CD14-positive monocyte (primary cell): Measurements from ENCODE around the gene C3orf20. TPM values are rescaled to one million over a fixed set of nuclear protein-coding genes. Genes with fewer than 3 reads are reported as not detected.

Experiments used
- DNase-seq, 3 donors: peaks; one replicate each; pipeline ENCODE4 v3.0.0-alpha.2; 2011 to 2022
- H2AFZ ChIP-seq: 2 replicates; pipeline ENCODE4 v1.6.0; 2012; ENCODE audit warnings: mild to moderate bottlenecking, low read depth, low read length, inconsistent platforms; ENCODE audit not compliant: insufficient read depth, poor library complexity, severe bottlenecking
- H3K27ac ChIP-seq, 2 donors: 1 replicate in 1 of 2; 2 replicates in 1 of 2; pipeline ENCODE4 v1.5.1; 2012 to 2013; ENCODE audit warnings: low read length in 2 of 2, control low read depth in 1 of 2, inconsistent platforms in 1 of 2, low read depth in 1 of 2, mild to moderate bottlenecking in 1 of 2
- H3K27me3 ChIP-seq, 2 donors: one replicate each; pipeline versions ENCODE4 v1.6.0 to v1.6.1; 2011 to 2013; ENCODE audit warnings: low read length in 2 of 2; ENCODE audit not compliant: control insufficient read depth in 2 of 2, insufficient read depth in 2 of 2
- H3K36me3 ChIP-seq, 2 donors: replicated peaks in 1 of 2; 1 replicate in 1 of 2; 2 replicates in 1 of 2; pipeline versions ENCODE4 v1.5.1 to v1.6.1; 2012 to 2013; ENCODE audit warnings: low read length in 2 of 2, control low read depth in 1 of 2, inconsistent platforms in 1 of 2, mild to moderate bottlenecking in 1 of 2; ENCODE audit not compliant: insufficient read depth in 2 of 2, control insufficient read depth in 1 of 2
- H3K4me1 ChIP-seq, 2 donors: 1 replicate in 1 of 2; 2 replicates in 1 of 2; pipeline versions ENCODE4 v1.5.1 to v1.6.1; 2012 to 2013; ENCODE audit warnings: low read length in 2 of 2, control low read depth in 1 of 2, inconsistent platforms in 1 of 2, mild to moderate bottlenecking in 1 of 2, moderate library complexity in 1 of 2; ENCODE audit not compliant: insufficient read depth in 2 of 2, control insufficient read depth in 1 of 2
- H3K4me2 ChIP-seq: replicated peaks from 2 replicates; pipeline ENCODE3; 2012; ENCODE audit warnings: low read length, moderate library complexity, mild to moderate bottlenecking; ENCODE audit not compliant: poor library complexity, severe bottlenecking; ENCODE audit errors: extremely low read depth
- H3K4me3 ChIP-seq, 3 experiments: fragments of 200-600 bp in 1 of 3; sonication (generic) in 1 of 3; replicated peaks in 1 of 3; 1 replicate in 2 of 3; 2 replicates in 1 of 3; pipeline ENCODE4 v1.5.1; 2011 to 2013; ENCODE audit warnings: low read length in 3 of 3, mild to moderate bottlenecking in 3 of 3, control low read depth in 2 of 3, low read depth in 2 of 3, inconsistent platforms in 1 of 3, moderate library complexity in 1 of 3
- H3K79me2 ChIP-seq: 2 replicates; pipeline ENCODE4 v1.6.0; 2012; ENCODE audit warnings: mild to moderate bottlenecking, control low read depth, inconsistent platforms, low read length, moderate library complexity; ENCODE audit not compliant: insufficient read depth
- H3K9ac ChIP-seq: 2 replicates; pipeline ENCODE4 v1.6.0; 2017; ENCODE audit warnings: low read length, mild to moderate bottlenecking; ENCODE audit not compliant: insufficient read depth, poor library complexity, severe bottlenecking
- H3K9me3 ChIP-seq, 2 donors: replicated peaks in 1 of 2; 1 replicate in 1 of 2; 2 replicates in 1 of 2; pipeline versions ENCODE4 v1.5.1 to v1.6.1; 2012 to 2013; ENCODE audit warnings: low read length in 2 of 2, control low read depth in 1 of 2; ENCODE audit not compliant: control insufficient read depth in 1 of 2, insufficient read depth in 1 of 2
- H4K20me1 ChIP-seq: 2 replicates; pipeline ENCODE4 v1.6.0; 2012; ENCODE audit warnings: mild to moderate bottlenecking, low read length, control low read depth, moderate library complexity; ENCODE audit not compliant: insufficient read depth
- H3K27ac Mint-ChIP-seq, 7 donors: one replicate each; pipeline ENCODE4 v1.8.0; 2020; ENCODE audit warnings: mild to moderate bottlenecking in 7 of 7, mixed read lengths in 7 of 7, moderate library complexity in 6 of 7, inconsistent platforms in 2 of 7
- H3K27me3 Mint-ChIP-seq, 3 donors: one replicate each; pipeline ENCODE4 v1.8.0; 2021 to 2022; ENCODE audit warnings: low read depth in 3 of 3, mild to moderate bottlenecking in 3 of 3, mixed read lengths in 3 of 3, moderate library complexity in 3 of 3, inconsistent platforms in 1 of 3
- H3K36me3 Mint-ChIP-seq, 2 donors: one replicate each; pipeline ENCODE4 v1.8.0; 2020; ENCODE audit warnings: mixed read lengths in 2 of 2, inconsistent platforms in 1 of 2, mild to moderate bottlenecking in 1 of 2
- H3K4me1 Mint-ChIP-seq: one replicate; pipeline ENCODE4 v1.8.0; 2020; ENCODE audit warnings: mild to moderate bottlenecking, mixed read lengths
- H3K4me3 Mint-ChIP-seq, 2 donors: one replicate each; pipeline ENCODE4 v1.8.0; 2020; ENCODE audit warnings: mild to moderate bottlenecking in 2 of 2, mixed read lengths in 2 of 2, moderate library complexity in 1 of 2
- H3K9me3 Mint-ChIP-seq, 7 donors: one replicate each; pipeline ENCODE4 v1.8.0; 2020 to 2022; ENCODE audit warnings: mixed read lengths in 7 of 7, mild to moderate bottlenecking in 6 of 7, moderate library complexity in 6 of 7, inconsistent platforms in 2 of 7
- CTCF ChIP-seq: fragments of 200-600 bp; IDR thresholded peaks from one replicate; pipeline ENCODE4 v1.8.0; 2022; ENCODE audit warnings: antibody characterized with exemption, mild to moderate bottlenecking
- WGBS: methylation state at CpG from one replicate; pipeline ENCODE4 v1.1.5; 2013; ENCODE audit warnings: missing lambda C conversion rate; ENCODE audit not compliant: insufficient coverage; 5-methylcytosine and 5-hydroxymethylcytosine counted together
- intact Hi-C, 2 donors: fragments of 100-400 bp; cut with micrococcal nuclease; formaldehyde crosslinking; loops; one replicate each; pipeline versions ENCODE4 v1.15.0 to v1.15.1; 2023
- polyA plus RNA-seq, 3 donors: library from polyadenylated mRNA; depleted of rRNA in 1 of 3; unstranded in 2 of 3; stranded (reverse) in 1 of 3; fragments of 300-500 nt in 2 of 3; fragments of >200 nt in 1 of 3; fragmentation: Illumina TruSeq in 2 of 3; gene quantifications; 1 replicate in 2 of 3; 2 replicates in 1 of 3; pipeline ENCODE4 v1.2.3, GENCODE V29; 2012 to 2021

C3orf20 gene
- polyA plus RNA-seq, 3 donors: 0.11 TPM; not detected in 2

DNA sequence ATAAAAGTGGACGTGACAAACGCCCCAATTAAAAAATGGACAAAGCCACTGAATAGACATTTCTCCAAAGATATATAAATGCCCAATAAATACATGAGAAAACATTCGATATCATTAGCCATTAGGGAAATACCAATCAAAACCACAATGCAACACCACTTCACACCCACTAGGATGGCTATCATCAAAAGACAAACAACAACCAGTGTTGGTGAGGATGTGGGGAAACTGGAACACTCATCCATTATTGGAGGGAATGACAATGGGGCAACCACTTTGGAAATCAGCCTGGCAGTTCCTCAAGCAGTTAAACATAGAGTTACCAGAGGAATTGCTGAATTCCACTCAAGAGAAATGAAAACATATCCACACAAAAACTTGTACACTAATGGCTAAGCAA, 111.4 kb downstream of the C3orf20 start:
- no peaks in the 10 kb centered on the region for H3K9me3 ChIP-seq
- no peak overlapping the region for H2AFZ ChIP-seq
- Mint-ChIP-seq H3K36me3 (no peaks in the 10 kb centered on the region), H3K27me3 (peaks cover 4 to 6% (median 4%) of the 10 kb centered on the region in 3 donors), H3K27ac (no peak overlapping the region), H3K9me3 (peaks cover 0 to 2% (median 0%) of the 10 kb centered on the region in 7 donors), H3K4me1 (peaks cover 2% of the 10 kb centered on the region), H3K4me3 (no peak overlapping the region)
- intact Hi-C loops: no loop called here
- H3K27me3 ChIP-seq: no peaks in the 10 kb centered on the region
- DNase-seq: no peak
- H3K4me1 ChIP-seq: no peaks in the 10 kb centered on the region
- no peak for TF ChIP-seq CTCF
- H3K27ac ChIP-seq: no peak overlapping the region
- H3K36me3 ChIP-seq: no peaks in the 10 kb centered on the region
- no peaks in the 10 kb centered on the region for H3K79me2 ChIP-seq
- no peak overlapping the region for H3K4me3 ChIP-seq
- no peak overlapping the region for H3K9ac ChIP-seq
- no CpG with 5 or more reads among the region's 3 CpGs for WGBS
- H4K20me1 ChIP-seq: no peaks in the 10 kb centered on the region
- no peak overlapping the region for H3K4me2 ChIP-seq

- no peaks in the 10 kb centered on the region for H3K36me3 Mint-ChIP-seq
- Histone ChIP-seq H3K4me2 (no peak overlapping the region), H4K20me1 (no peaks in the 10 kb centered on the region), H3K4me3 (no peak overlapping the region), H2AFZ (no peak overlapping the region), H3K79me2 (no peaks in the 10 kb centered on the region), H3K27ac (no peak overlapping the region), H3K4me1 (no peaks in the 10 kb centered on the region), H3K9me3 (no peaks in the 10 kb centered on the region), H3K36me3 (no peaks in the 10 kb centered on the region), H3K9ac (no peak overlapping the region), H3K27me3 (peaks cover 0 to 2% of the 10 kb centered on the region in 2 donors)
- DNase-seq: no peak
- WGBS: 79% methylated on average over 4 of the region's 7 CpGs
- no peak overlapping the region for H3K27ac Mint-ChIP-seq
- TF ChIP-seq CTCF: no peak
- intact Hi-C loops: no loop called here
- no peak overlapping the region for H3K4me3 Mint-ChIP-seq
- peaks cover 2% of the 10 kb centered on the region for H3K4me1 Mint-ChIP-seq
- H3K27me3 Mint-ChIP-seq: peaks cover 4 to 6% (median 6%) of the 10 kb centered on the region in 3 donors
- H3K9me3 Mint-ChIP-seq: peaks cover 0 to 2% (median 0%) of the 10 kb centered on the region in 7 donors
These were observed 112.7 kb downstream of the C3orf20 start for GRCh38 chr3:14787630-14788029.
